Skin epidermis (tissue), 12 donors: ENCODE data around the gene C15orf39.
"Not testable (repeated sequence)": the region's sequence is repeated elsewhere in the genome, so short reads cannot be mapped to it uniquely, and the experiment has no call there.

Experiments used
- H3K27ac ChIP-seq, 21 experiments: fragments of 200-600 bp; sonication (generic) in 11 of 21; one replicate each; pipeline ENCODE4 v1.5.0; 2020; ENCODE audit warnings: mild to moderate bottlenecking in 3 of 21, inconsistent platforms in 2 of 21, moderate library complexity in 2 of 21
- H3K4me3 ChIP-seq, 7 experiments: fragments of 200-600 bp; sonication (generic) in 2 of 7; one replicate each; pipeline ENCODE4 v1.5.0; 2020; ENCODE audit warnings: inconsistent platforms in 2 of 7, mild to moderate bottlenecking in 2 of 7, moderate library complexity in 1 of 7

C15orf39 gene

DNA sequence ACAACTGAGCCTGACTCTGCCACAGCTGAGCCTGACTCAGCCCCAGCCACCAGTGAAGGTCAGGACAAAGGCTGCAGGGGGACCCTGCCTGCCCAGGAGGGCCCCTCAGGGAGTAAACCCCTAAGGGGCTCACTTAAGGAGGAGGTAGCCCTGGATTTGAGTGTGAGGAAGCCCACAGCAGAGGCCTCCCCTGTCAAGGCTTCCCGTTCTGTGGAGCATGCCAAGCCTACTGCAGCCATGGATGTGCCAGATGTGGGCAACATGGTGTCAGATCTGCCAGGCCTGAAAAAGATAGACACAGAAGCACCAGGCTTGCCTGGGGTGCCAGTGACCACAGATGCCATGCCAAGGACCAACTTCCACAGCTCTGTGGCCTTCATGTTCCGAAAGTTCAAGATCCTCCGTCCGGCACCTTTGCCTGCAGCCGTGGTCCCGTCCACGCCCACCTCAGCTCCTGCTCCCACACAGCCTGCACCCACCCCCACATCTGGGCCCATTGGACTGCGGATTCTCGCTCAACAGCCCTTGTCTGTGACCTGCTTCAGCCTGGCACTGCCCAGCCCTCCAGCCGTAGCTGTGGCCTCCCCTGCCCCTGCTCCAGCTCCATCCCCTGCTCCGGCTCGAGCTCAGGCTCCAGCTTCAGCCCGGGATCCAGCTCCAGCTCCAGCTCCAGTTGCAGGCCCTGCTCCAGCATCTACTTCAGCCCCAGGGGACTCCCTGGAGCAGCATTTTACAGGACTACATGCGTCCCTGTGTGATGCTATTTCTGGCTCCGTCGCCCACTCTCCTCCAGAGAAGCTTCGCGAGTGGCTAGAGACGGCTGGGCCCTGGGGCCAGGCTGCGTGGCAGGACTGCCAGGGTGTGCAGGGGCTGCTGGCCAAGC is 6.2 kb downstream of the C15orf39 start:
- Histone ChIP-seq H3K27ac (no peak overlapping the region), H3K4me3 (no peak overlapping the region)

GRCh38 chr15:75208501-75209288 is 7.0 kb downstream of the C15orf39 start:
- no peak overlapping the region for H3K4me3 ChIP-seq
- no peak overlapping the region for H3K27ac ChIP-seq

GRCh38 chr15:75209289-75209676 is 7.6 kb downstream of the C15orf39 start:
- Histone ChIP-seq H3K27ac (no peak overlapping the region), H3K4me3 (no peak overlapping the region)

DNA sequence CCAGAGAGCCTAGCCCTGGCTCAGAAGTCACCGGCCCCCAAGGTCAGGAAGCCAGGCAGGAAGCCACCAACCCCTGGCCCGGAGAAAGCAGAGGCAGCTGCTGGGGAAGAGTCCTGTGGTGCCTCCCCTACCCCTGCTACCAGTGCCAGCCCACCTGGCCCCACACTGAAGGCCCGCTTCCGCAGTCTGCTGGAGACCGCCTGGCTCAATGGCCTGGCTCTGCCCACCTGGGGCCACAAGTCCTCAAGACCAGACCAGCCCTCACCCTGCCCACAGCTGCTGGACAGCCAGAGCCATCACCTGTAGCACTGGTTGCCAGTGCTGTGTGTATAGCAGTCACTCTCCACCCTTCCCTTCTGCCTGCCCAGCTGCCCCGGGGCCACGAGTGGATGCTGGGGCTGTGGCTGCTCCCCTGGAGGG is 9.1 kb downstream of the C15orf39 start:
- Histone ChIP-seq H3K4me3 (no peak overlapping the region), H3K27ac (peak overlapping the region in 1 of 21 experiments; percentile 0)

DNA sequence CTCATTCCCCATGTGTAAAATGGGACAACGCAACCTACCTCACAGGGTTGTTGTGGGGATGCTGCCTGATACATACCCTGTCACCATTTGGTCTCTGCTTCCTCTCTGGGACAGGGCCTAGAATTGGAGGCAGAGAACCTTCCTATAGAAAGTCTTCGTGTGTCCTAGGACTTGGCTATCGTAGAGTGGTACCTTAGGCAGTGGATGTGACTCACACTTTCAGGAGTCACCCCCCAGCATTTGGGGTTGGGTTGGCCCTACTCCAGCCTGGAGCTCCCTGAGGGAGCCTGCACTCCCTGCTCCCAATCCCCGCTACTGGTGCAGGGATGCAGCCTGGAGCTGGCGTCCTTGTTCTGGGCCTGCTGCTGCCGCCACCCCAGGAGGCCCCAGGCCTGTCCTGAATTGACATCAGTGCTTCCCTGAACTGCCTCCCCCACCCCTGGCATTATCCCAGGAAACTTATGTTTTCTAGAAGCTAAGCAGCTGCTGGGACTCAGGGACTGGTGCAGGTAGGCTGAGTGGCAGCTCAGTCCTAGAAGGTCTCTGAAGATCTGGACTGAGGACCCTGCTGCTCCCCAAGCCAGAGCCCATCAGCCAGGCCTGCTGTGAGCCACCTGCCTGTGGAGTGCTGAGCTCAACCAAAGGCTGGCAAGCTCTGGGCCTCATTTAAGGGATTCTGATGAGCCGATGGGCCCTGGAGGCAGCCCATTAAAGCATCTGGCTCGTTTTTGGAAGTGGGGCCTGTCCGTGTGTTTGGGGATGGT is 9.9 kb downstream of the C15orf39 start:
- no peak overlapping the region for H3K27ac ChIP-seq
- no peak overlapping the region for H3K4me3 ChIP-seq

GRCh38 chr15:75212200-75212858 is 10.6 kb downstream of the C15orf39 start:
- no peak overlapping the region for H3K4me3 ChIP-seq
- H3K27ac ChIP-seq = no peak overlapping the region

DNA sequence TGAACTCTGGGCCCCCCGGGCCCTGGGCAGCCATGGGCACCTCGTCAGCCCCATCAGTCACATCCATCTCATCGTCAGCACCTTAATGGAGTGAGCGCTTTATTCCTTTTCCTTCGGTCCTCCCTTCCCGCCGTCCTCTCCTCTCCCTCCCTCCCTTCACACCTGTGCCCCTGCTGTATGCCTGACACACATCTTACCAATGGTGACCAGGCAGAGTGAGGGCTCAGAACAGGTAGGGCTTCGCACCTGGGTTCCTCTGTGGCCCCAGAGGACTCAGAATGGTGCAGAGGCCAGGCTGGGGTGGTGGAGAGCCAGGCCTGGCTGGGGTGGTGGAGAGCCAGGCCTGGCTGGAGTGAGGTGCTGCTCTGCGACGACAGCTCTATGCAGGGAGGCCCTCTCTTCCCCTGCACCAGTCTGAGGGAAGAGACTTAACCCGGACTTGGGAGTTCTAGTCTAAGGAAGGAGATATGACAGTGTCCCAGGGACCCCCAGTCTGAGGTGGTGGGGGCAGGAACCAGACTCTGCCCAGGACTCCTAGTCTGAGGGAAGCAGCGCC is 11.6 kb downstream of the C15orf39 start:
- Histone ChIP-seq H3K4me3 (no peak overlapping the region), H3K27ac (no peak overlapping the region)

DNA sequence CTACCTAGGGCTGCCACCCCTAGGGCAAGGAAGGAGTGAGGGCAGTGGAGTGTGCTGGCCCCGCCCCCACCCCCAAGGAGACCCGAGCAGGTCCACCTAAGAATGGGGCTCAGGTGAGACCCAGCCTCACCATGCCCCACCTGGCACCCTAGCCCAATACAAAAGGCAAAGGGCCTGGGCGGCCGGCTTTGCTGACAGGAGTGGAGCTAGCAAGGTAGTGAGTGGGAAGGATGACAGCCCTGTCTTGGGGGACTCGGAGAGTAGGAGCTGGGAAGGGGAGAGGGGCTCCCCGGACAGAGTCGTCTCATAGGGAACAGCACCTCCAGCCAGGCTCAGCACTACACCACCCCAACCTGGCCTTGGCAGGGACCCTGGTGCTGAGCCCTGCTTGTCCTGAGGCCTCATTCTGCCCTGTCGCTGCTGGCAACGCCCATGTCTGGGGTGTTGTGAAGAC is 12.1 kb downstream of the C15orf39 start:
- no peak overlapping the region for H3K4me3 ChIP-seq
- H3K27ac ChIP-seq = no peak overlapping the region

DNA sequence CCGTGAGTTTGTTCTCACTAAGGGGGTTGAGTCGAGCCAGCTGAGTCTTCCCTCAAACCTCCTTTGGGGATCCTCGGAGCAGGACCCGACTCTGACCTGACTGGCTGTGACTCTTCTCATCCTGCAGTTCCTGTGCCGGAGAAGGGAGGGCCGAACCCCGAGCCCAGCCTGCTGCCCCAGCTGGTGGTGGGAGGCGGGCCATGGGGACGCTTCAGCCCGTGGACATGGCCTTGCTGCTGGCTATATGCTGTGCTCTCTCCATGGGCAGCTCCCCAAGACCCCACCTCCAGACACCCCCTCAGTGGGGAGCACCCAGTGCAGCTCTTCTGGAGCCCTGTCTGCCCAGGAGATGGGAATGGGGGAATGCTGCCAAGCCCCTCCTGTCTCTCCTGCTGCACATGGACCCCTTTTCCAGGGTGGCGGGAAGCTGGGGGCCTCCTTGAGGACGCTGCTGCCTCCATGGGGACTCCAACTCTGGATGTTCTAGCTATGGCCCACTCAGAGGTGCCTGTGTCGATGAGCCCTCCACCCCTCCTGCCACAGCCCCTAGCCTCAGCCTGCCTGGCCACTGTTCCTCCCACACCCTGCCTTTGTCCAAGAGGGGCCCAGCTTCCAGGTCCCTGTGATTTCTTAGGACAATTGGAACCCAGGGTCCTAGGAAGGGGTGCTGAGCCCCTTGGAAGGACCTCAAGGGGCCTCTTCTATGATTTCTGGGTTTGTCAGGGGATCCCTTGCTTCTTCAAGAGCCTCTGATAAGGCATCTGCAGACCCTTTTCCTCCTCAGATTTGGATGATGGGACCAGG is 12.8 kb downstream of the C15orf39 start:
- no peak overlapping the region for H3K4me3 ChIP-seq
- no peak overlapping the region for H3K27ac ChIP-seq

- Histone ChIP-seq H3K4me3 (no peak overlapping the region), H3K27ac (no peak overlapping the region)
These were observed 13.7 kb downstream of the C15orf39 start for GRCh38 chr15:75215107-75216004.

DNA sequence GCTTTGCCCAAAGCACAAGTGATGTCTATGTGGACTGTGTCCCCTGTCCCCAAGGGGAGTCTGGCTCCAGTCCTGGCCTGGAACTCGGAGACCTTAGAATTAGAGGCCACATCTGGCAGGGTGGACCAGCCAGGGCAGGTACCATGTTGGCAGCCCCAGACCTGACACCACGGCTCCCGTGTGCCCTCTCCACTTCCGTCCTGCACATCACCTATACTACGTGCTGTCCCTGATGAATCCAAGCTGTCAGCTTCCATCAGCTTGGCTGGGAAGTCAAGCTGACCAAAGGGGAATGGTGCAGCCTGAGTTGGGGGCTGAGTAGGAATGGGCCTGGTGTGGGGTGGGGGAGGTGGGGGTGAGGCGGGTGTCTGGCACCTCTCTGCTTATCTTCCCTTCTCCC is 15.3 kb downstream of the C15orf39 start:
- Histone ChIP-seq H3K4me3 (no peak overlapping the region), H3K27ac (no peak overlapping the region)

- not testable (repeated sequence) for H3K27ac ChIP-seq, H3K4me3 ChIP-seq
These were observed 15.9 kb downstream of the C15orf39 start for GRCh38 chr15:75217574-75217973.

DNA sequence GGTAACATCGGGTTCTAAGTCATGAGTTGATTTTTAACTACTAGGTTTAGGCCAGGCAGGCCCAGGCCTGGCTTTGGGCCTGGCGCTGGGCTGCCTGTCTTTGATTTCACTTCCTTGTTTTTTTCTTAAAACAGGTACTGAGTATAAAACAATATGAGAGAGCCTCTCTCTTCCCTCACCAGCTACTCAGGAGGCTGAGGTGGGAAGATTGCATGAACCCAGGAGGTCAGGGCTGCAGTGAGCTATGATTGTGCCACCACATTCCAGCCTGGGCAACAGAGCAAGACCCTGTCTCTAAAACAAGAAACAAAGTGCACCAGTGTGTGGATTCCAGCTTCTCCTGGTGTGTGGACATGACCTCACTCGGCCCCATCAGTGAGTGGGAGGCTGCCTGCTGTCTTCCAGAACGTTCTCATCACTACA is 17.8 kb downstream of the C15orf39 start:
- H3K4me3 ChIP-seq, H3K27ac ChIP-seq: not testable (repeated sequence)

DNA sequence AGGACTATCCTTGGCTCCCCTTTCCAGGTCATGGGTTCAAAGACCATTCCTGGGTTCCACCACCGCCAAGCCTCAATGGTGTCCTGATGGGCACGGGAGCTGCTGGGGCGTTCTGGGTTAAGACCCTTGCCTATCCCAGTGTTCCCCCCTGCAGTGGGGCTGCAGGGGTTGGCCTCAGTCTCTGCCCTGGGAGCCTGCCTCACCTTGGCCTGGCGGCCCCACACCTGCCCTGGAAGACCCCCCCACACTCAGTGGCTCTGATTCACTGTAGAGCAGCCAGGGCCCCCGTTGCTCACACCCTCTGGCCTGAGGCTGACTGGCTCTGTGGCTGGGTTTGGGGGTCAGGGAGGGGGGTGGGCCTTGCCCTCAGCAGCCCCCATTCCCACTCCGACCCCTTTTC is 22.0 kb downstream of the C15orf39 start:
- no peak overlapping the region for H3K27ac ChIP-seq
- H3K4me3 ChIP-seq = no peak overlapping the region

- no peak overlapping the region for H3K4me3 ChIP-seq
- H3K27ac ChIP-seq = no peak overlapping the region
These were observed 22.6 kb downstream of the C15orf39 start for GRCh38 chr15:75224281-75224680.

- not testable (repeated sequence) for H3K4me3 ChIP-seq, H3K27ac ChIP-seq
These were observed 23.6 kb downstream of the C15orf39 start for GRCh38 chr15:75225102-75225836.
